Cerebellar cortex (tissue), 1 donor: ENCODE measurements around the gene CEP20.

Experiments
- DNase-seq: peaks from one replicate; pipeline ENCODE4 v3.0.0-alpha.2; 2015; ENCODE audit warnings: low spot score

CEP20 gene

DNA sequence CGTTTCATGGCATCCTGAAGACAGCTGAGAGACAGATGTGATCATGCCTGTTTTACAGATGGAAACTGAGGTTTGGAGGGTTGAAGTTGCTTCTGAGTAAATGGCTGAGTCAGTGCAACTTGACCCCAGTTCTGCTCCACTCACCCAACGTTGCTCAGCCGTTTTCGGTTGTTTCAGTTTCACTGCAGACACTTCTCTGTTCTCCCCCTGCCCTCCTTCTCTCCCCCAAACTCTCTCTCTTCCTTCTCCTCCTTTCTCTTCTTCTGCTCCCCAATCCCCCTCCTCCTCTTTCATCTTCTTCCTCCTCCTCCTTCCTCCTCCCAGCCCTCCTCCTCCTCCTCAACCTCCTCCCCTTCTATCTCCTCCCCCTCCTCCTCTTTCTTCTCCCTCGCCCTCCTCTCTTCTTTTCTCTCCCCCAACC, 9.4 kb upstream of the CEP20 start:
- no peak for DNase-seq

DNA sequence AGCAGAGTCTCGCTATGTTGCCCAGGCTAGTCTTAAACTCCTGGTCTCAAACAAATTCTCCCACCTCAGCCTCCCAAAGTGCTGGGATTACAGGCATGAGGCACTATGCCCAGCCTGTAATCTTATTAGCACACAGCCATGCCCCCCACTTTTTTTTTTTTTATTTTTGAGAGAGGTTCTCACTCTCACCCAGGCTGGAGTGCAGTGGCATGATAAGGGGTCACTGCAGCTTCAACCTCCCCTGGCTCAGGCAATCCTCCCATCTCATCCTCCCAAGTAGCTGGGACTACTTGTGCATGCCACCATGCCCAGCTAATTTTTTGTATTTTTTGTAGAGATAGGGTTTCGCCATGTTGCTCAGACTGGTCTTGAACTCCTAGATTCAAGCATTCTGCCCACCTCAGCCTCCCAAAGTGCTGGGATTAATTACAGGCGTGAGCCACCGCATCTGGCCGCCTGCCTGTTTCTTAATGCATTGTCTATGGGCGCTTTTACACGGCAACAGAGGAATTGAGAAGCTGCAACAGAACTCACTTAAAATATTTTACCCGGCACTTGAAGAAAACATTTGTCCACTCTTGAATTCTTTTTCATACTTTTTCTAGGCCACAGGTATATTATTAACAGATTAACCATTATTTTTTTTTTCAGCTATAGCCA, 8.8 kb upstream of the CEP20 start:
- DNase-seq: no peak

DNA sequence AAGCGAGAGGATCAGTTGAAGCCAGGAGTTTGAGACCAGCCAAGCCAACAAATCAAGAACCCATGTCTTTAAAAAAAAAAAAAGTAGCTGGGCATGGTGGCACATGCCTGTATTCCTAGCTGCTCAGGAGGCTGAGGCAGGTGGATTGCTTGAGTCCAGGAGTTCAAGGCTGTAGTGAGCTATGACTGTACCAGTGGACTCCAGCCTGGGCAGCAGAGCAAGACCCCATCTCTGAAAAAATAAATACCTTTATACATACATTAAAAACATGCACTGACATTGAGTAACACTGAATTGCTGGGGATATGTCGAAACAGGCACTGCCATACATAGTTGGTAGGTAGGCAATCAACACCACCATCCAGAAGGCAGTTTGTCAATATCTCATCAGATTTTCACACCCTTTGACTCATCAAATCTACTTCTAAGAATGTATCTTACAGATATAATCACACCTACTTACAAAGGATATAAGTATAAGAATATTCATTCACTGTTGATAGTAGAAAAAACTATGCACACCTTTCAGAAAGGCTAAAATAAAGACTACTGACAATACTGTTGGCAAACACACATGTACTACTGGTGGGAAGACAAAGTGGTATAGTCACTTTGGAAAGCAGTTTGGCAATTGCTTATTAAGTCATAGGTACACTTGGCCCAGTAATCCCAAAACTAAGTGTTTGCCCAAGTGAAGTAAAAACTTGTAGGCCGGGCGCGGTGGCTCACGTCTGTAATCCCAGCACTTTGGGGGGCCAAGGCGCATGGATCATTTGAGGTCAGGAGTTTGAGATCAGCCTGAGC, 6.4 kb upstream of the CEP20 start:
- DNase-seq: no peak

DNA sequence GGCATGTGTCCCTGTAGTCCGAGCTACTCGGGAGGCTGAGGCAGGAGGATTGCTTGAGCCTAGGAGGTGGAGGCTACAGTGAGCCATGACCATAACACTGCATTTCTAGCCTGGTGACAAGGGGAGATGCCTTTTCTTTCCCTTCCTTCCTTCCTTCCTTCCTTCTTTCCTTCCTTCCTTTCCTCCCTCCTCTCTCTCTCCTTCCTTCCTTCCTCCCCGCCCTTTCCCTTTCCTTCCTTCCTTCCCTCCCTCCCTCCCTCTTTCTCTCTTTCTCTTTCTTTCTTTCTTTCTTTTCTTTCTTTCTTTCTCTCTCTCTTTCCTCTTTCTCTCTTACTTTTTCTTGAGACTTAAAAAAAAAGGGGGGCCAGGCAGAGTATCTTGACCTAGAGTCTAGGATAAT, 3.1 kb upstream of the CEP20 start:
- DNase-seq: no peak

DNA sequence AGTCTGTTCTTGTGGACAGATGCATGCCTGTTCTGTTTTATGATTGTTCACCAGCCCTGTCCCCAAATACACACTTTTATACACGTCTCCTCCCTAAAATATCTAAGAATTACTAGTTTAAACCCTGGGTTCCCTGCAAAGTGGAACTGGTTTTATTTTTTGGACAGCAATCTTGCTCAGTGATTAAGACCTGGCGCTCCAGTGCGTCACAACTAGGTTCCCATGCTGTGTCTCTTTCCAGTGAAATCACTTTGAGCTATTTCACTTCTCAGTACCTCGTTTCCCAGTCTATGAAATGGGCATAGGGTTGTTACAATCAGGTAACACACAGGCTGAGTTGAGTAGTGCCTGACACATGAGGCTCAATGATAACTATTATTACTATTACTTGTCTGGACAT, 1.1 kb downstream of the CEP20 start:
- no peak for DNase-seq

DNA sequence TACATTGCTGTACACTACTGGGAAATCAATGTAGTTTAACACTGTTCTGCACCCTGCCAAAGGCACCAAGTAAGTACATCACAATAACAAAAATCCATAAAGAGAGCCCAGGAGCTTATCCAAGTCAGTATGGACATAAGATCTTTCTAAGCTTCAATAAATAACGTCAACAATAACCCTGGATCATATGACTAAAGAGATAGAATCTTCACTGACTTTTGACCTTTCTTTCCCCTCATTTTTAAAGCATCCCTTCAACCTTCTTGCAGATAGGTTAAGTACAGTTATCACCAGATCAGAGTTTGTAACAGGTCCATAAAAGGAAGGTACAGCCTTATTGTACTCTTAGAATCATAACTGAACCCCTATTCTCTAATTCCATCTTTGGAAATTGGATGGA, 2.3 kb downstream of the CEP20 start:
- no peak for DNase-seq

DNA sequence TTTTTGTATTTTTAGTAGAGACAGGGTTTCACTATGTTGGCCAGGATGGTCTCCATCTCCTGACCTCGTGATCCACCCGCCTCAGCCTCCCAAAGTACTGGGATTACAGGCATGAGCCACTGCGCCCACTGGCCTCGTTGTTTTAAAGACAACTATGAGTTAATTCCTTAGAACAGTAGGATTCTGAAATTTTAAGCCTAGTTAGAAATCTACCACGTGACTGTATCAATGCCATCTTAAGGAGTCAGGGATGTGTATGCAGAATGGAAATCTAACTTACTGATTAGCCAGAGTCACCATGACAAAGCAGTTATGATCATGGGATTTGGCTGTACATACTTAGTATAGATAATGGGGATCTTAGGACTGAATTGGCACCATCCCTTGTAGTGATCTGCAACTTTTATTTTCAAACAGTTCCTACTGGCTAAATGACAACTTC, 2.8 kb downstream of the CEP20 start:
- no peak for DNase-seq

DNA sequence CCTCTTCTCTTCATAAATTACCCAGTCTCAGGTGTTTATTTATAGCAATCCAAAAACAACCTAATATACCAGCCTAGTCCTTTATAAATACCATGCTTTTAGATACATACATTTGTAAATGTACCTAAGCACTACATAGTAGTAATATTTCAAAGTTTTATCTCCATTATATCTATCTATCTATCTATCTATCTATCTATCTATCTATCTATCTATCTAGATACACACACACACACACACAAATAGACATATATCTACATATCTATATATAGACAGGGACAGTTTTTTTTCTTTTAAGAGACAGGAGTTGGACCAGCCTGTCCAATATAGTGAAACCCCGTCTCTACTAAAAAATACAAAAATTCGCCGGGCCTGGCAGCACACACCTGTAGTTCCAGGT, 5.8 kb downstream of the CEP20 start:
- no peak for DNase-seq

DNA sequence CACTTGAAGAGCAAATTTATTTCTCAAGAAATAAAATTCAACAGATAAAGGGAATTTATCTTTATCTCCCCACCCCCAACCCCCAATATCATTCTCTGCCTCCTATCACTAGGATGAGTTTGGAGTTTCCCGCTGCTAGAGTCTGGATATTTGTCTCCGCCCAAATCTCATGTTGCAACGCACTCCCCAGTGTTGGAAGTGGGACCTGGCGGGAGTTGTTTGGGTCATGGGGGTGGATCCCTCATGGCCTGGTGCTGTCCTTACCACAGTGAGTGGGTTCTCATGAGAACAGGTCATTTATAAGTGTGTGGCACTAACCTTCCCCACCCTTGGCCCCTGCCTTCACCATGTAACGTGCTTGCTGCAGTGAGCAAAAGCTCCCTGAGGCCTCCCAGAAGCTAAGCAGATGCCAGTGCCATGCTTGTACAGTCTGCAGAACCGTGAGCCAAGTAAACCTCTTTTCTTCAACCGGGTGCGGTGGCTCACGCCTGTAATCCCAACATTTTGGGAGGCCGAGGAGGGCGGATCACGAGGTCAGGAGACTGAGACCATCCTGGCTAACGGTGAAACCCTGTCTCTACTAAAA, 6.5 kb downstream of the CEP20 start:
- no peak for DNase-seq

DNA sequence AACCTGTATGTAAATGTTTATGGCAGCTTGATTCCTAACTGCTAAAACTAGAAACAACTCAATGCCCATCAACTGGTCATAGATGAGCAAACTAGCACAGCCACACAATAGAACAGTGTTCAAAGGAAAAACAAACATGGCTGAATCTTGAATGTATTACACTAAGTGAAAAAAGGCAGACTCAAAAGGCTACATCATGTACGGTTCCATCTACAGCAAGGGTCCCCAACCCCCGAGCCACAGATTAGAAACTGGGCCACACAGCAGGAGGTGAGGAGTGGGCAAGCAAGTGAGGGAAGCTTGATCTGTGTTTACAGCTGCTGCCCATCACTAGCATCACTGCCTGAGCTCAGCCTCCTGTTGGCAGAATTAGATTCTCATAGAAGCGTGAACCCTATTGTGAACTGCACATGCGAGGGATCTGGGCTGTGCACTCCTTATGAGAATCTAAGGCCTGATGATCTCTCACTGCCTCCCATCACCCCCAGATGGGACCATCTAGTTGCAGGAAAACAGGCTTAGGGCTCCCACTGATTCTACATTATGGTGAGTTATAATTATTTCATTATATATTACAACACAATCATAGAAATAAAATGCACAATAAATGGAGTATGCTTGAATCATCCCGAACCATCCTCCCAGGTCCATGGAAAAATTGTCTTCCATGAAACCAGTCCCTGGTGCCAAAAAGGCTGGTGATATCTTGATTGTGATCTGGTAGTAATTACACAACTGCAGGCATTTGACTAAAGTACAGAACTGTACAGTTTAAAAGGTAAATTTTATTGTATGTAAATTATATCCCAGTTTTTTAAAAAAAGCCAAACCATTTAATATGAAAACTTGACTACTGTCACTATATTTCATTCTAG, 7.7 kb downstream of the CEP20 start:
- no peak for DNase-seq

DNA sequence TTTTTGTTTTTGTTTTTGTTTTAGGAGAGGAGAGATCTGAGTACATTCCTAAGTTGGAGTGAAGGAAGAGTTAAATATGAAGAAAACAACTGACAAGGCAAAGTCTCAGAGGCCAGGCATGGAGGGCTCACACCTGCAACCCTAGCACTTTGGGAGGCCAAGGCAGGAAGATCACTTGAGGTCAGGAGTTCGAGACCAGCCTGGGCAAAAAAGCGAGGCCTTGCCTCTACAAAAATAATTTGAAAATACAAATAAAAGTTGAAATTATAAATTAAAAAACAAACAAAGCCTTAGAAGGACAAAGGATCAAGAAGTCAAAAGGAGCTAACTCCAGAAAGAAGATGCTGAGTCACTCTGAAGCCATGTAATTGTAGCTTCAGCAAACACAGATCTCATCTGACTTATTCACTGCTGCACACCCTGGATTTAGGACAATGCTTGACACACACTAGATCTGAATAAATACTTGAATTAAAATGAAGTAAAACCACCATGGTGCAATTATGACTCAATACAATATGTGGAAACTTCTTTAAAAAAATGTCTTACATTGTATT, 9.1 kb downstream of the CEP20 start:
- DNase-seq: no peak

DNA sequence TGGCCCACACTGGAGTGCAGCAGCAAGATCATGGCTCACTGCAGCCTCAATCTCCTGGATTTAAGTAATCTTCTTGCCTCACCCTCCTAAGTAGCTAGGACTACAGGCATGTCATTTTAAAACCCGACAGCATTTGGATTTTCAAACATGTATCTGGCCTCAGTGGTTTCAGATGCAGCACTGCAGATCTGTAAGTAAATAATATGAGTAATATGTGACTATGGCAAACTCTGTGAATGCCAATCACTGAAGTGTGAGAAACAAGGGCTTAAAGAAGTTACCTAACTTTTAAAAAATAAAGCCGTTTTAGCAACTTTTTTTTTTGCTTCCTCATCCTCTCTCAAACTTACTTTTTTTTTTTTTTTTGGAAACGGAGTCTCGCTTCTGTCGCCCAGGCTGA, 11.9 kb downstream of the CEP20 start:
- DNase-seq: no peak

DNA sequence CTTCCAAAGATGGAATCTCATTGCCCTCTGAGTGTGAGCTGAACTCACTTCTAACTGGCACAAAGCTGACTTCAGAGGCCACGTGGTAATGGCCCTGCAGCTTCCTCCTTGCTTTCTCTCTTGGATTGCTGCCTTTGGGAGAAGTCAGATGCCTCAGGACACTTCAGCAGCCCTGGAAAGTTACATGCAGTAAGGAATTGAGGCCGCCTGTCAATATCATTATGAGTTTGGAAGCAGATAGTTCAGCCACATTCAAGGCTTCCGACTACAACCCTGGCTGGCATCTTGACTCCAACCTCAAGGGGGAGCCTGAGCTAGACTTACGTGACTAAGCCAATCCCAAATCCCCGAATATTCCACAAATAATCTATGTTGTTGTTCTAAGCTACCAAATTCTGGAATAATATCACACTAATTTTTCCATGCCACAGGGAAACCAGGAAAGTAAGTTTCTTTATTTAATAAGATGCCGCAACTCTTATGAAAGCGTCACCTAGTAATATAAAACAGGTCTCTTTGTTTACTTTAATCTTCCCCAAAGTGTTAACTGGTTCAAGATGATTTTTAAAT, 13.6 kb downstream of the CEP20 start:
- peak; percentile 59 for DNase-seq

DNA sequence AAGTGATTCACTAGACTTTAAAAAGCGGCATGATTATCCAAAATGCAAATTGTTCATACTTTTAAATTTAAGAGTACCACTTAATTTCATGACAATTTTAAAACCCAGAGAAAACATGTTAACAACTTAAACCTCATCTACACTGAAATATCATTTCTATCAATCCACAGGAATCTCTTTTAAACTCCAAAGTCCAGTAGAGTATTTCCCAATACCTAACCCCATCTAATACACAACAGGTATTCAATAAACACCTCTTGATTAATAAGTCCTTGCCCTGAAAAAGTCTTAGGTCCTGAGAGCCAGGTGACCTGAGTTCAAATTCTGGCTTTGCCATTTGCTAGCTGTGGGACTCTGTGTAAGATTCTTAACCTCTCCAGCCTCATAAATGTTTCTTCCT, 14.7 kb downstream of the CEP20 start:
- DNase-seq: no peak

DNA sequence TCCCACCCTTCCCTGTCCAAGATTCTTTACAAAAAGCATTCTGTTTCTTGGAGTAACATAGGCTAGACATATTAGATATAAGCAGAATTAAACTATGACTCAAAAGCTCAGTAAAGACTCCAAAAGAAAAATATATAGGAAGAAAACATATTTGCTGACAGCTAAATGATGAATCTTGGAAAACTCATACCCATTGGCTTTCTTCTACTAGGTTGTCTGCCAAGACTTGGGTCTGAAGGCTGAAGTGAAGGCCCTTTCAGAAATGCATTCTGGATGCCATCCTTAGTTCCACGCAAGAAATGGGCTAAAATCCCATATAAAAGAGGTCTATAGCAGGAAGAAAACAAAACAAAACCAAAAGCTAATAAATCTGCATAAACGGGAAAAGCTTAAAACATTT, 15.1 kb downstream of the CEP20 start:
- DNase-seq: no peak

DNA sequence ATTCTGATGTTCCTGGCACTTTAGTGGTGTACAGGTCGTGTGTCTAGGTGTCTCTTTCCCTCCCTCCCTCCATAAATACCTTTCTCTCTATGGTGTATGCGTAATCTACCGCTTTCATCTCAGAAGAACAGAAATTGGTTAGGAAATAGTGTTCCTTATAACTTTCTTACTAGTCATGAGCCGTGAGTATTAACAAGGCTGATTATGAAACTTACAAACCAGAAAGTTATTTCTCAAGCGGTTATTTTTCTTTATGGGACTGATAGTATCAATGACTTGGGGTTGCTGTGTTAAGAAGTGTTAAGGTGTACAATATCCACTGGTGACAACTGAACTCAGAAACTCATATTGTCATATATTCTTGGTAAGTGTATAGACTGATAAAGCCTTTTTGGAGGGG, 18.4 kb downstream of the CEP20 start:
- DNase-seq: no peak

DNA sequence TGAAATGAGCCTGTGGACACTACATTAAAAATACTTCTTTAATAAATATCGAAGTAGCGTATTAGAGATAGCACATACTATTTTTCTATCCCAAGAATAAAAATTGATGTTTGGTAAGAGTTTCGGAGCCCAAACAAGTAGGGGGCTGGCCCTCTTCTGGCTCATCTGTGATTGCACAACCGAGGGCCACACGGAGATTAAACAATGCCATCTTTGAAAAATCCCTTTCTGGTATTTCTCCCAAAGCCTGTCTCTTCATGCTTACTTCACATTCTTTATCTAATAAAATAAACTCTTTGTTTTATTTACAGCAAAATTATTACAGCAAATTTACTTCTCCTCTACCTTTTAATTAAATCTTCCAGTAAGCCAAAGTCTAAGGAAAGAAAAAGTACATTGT, 22.0 kb downstream of the CEP20 start:
- DNase-seq: no peak

DNA sequence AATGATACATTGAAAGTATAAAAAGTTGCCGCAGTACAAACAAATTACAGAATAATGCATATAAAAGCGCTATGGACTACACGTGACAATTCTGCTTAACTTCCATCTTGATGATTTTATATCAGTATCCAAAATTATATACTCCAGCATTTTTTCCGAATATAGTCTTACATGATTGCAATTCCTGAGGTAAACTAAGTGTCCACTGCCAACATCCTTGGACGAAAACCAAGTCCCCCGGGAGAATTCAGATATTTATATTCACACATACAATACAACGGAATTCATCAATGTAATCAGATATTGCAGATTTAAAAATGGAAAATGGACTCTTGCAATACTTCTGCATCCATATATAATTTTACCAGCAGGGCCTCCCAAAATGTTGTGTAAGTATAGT, 22.7 kb downstream of the CEP20 start:
- DNase-seq: no peak

DNA sequence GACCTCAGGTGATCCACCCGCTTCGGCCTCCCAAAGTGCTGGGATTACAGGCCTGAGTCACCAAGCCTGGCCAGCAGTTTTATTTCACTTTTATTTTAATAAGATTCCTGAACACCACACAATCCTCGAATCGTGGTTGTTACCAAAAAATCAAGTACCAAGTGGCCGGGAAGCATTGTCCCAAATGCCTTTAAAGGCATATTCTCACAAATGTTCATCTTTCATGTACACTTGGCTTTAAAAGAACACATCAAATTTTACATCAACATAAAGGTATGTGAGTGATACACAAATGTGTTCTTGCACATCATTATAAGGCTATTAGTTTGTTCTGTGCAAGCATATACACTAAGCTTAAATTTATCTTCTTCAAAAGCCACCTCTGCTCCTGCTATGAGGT, 23.5 kb downstream of the CEP20 start:
- DNase-seq: no peak

DNA sequence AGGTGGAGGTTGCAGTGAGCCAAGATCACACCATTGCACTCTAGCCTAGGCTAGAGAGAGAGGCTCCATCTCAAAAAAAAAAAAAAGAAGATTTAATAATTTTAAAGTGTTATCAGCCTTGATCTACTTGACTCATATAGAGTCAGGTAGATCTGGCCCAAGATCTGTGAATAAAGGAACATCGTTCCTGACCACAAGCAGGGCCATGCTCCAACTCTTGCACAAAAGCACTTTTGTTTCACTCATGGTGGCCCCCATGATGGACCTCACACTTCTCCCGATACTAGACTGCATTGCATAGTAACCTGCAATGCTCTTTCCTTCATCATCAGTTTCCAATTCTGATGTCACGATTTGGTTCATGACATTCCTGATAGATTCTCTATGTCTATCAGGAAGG, 26.4 kb downstream of the CEP20 start:
- no peak for DNase-seq

DNA sequence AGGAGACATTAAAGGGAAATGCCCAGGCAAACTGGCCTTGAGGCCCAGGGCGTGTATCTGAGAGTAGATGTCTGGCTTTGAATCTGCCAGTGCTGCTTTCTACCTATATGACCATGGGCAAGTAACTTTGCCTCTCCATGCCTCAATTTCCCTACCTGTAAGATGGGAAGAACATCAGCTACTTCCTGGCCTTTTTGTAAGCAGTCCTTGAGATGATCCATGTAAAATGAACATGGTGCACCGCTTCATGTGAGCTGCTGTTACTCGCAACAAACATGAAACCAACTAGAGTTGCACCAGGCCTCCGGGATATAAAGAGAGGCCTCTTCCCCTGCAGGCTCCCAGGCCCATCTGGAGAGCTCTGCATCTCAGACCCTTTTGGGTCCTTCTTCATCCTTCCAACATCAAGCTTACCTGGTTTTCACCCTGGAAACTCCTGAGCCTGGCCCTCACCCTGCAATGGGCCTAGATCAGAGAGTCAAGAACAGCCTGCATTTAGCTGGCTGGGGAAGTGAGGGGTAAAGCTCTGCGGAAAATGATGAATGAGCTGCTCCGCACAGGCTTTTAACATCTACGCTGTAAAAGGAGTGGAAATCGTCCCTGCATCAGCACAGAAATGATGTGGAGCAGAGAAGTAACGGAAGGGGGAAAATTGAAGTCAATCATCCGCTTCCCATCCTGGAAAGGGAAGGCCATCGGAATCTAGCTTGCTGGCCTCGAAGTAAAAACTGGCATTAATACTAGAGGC, 29.3 kb downstream of the CEP20 start:
- no peak for DNase-seq
